H9 (cell line): Measurements from ENCODE around the gene TRMU. TPM values are rescaled to one million over a fixed set of nuclear protein-coding genes. Genes with fewer than 3 reads are reported as not detected.
"Not testable (repeated sequence)": the region's sequence is repeated elsewhere in the genome, so short reads cannot be mapped to it uniquely, and the experiment has no call there.

ENCODE experiments used
- DNase-seq: peaks from one replicate; pipeline ENCODE4 v3.0.0-alpha.2; 2017
- H2AFZ ChIP-seq: one replicate; pipeline ENCODE4 v1.6.1; 2013; ENCODE audit warnings: mild to moderate bottlenecking, low read length, control low read depth, moderate library complexity
- H2AK5ac ChIP-seq: 2 replicates; pipeline ENCODE4 v1.6.1; 2013; ENCODE audit warnings: low read length, control low read depth, mixed read lengths; ENCODE audit not compliant: insufficient read length
- H2BK120ac ChIP-seq: one replicate; pipeline ENCODE4 v1.6.1; 2013; ENCODE audit warnings: low read depth, mild to moderate bottlenecking, low read length, control low read depth, inconsistent platforms; ENCODE audit not compliant: poor library complexity, severe bottlenecking
- H2BK12ac ChIP-seq: 2 replicates; pipeline ENCODE4 v1.6.1; 2013; ENCODE audit warnings: low read length, control low read depth, mixed read lengths, low read depth; ENCODE audit not compliant: insufficient read length
- H2BK15ac ChIP-seq: 2 replicates; pipeline ENCODE4 v1.6.1; 2013; ENCODE audit warnings: low read depth, low read length, control low read depth
- H2BK20ac ChIP-seq: one replicate; pipeline ENCODE4 v1.6.1; 2013; ENCODE audit warnings: low read depth, mild to moderate bottlenecking, low read length, control low read depth, inconsistent platforms; ENCODE audit not compliant: poor library complexity, severe bottlenecking
- H2BK5ac ChIP-seq: 2 replicates; pipeline ENCODE4 v1.6.1; 2013; ENCODE audit warnings: low read length, control low read depth, mixed read lengths; ENCODE audit not compliant: insufficient read length
- H3K14ac ChIP-seq: 2 replicates; pipeline ENCODE4 v1.6.1; 2013; ENCODE audit warnings: low read length, control low read depth; ENCODE audit not compliant: insufficient read depth
- H3K18ac ChIP-seq: 2 replicates; pipeline ENCODE4 v1.6.1; 2013; ENCODE audit warnings: low read depth, mild to moderate bottlenecking, mixed read lengths, low read length, control low read depth; ENCODE audit not compliant: insufficient read length
- H3K23ac ChIP-seq: 2 replicates; pipeline ENCODE4 v1.6.1; 2013; ENCODE audit warnings: low read length, control low read depth, mixed read lengths, low read depth; ENCODE audit not compliant: insufficient read length
- H3K23me2 ChIP-seq: 2 replicates; pipeline ENCODE4 v1.6.1; 2013; ENCODE audit warnings: low read depth, mild to moderate bottlenecking, mixed read lengths, low read length, control low read depth; ENCODE audit not compliant: insufficient read length, poor library complexity, severe bottlenecking
- H3K27ac ChIP-seq: 2 replicates; pipeline ENCODE4 v1.5.1; 2013; ENCODE audit warnings: low read length, control low read depth, mixed read lengths, low read depth; ENCODE audit not compliant: insufficient read length
- H3K27me3 ChIP-seq: 2 replicates; pipeline ENCODE4 v1.6.1; 2013; ENCODE audit warnings: low read length, control low read depth, inconsistent platforms; ENCODE audit not compliant: insufficient read depth
- H3K4ac ChIP-seq: 2 replicates; pipeline ENCODE4 v1.6.1; 2013; ENCODE audit warnings: low read depth, mild to moderate bottlenecking, control low read depth, inconsistent platforms, low read length, moderate library complexity
- H3K4me1 ChIP-seq: 2 replicates; pipeline ENCODE4 v1.6.1; 2013; ENCODE audit warnings: low read length, control low read depth, inconsistent platforms; ENCODE audit not compliant: insufficient read depth
- H3K4me2 ChIP-seq: 2 replicates; pipeline ENCODE4 v1.6.1; 2013; ENCODE audit warnings: low read length, control low read depth, mixed read lengths; ENCODE audit not compliant: insufficient read length, insufficient read depth
- H3K56ac ChIP-seq: 2 replicates; pipeline ENCODE4 v1.6.1; 2013; ENCODE audit warnings: low read depth, mild to moderate bottlenecking, mixed read lengths, low read length, control low read depth; ENCODE audit not compliant: insufficient read length
- H3K79me1 ChIP-seq: 2 replicates; pipeline ENCODE4 v1.6.1; 2013; ENCODE audit warnings: low read depth, mild to moderate bottlenecking, moderate library complexity, low read length, control low read depth, inconsistent platforms; ENCODE audit not compliant: insufficient read depth, poor library complexity, severe bottlenecking
- H3K79me2 ChIP-seq: 2 replicates; pipeline ENCODE4 v1.6.1; 2013; ENCODE audit warnings: low read length, control low read depth, inconsistent platforms; ENCODE audit not compliant: insufficient read depth
- H3K9ac ChIP-seq: 2 replicates; pipeline ENCODE4 v1.6.1; 2013; ENCODE audit warnings: low read length, control low read depth, mixed read lengths; ENCODE audit not compliant: insufficient read length; ENCODE audit errors: extremely low read depth
- H3K9me3 ChIP-seq: one replicate; pipeline ENCODE4 v1.6.1; 2013; ENCODE audit warnings: low read depth, low read length, inconsistent platforms; ENCODE audit not compliant: control insufficient read depth
- H3T11ph ChIP-seq: one replicate; pipeline ENCODE4 v1.6.1; 2013; ENCODE audit warnings: mild to moderate bottlenecking, low read length, control low read depth, inconsistent platforms
- H4K20me1 ChIP-seq: one replicate; pipeline ENCODE4 v1.6.1; 2013; ENCODE audit not compliant: control insufficient read depth, insufficient read length, insufficient read depth
- H4K5ac ChIP-seq: 2 replicates; pipeline ENCODE4 v1.6.1; 2013; ENCODE audit warnings: low read depth, mild to moderate bottlenecking, mixed read lengths, low read length, control low read depth; ENCODE audit not compliant: insufficient read length
- H4K8ac ChIP-seq: replicated peaks from 2 replicates; pipeline ENCODE4 v1.6.1; 2013; ENCODE audit warnings: low read length, control low read depth, mixed read lengths, low read depth; ENCODE audit not compliant: insufficient read length
- H4K91ac ChIP-seq: 2 replicates; pipeline ENCODE4 v1.6.1; 2013; ENCODE audit warnings: low read depth, mild to moderate bottlenecking, moderate library complexity, mixed read lengths, low read length, control low read depth; ENCODE audit not compliant: insufficient read length
- H3K27ac Mint-ChIP-seq, 3 experiments: 2 replicates in 2 of 3; 3 replicates in 1 of 3; pipeline ENCODE4 v1.8.0; 2020 to 2021; ENCODE audit warnings: mixed read lengths in 3 of 3, mild to moderate bottlenecking in 1 of 3, moderate library complexity in 1 of 3
- H3K27me3 Mint-ChIP-seq: 2 replicates; pipeline ENCODE4 v1.8.0; 2021; ENCODE audit warnings: low read depth, mild to moderate bottlenecking, moderate library complexity, mixed read lengths
- H3K36me3 Mint-ChIP-seq, 3 experiments: 2 replicates in 2 of 3; 3 replicates in 1 of 3; pipeline ENCODE4 v1.8.0; 2020 to 2021; ENCODE audit warnings: low read depth in 3 of 3, mixed read lengths in 3 of 3; ENCODE audit not compliant: insufficient read depth in 1 of 3
- H3K4me1 Mint-ChIP-seq, 2 experiments: 2 replicates each; pipeline ENCODE4 v1.8.0; 2020; ENCODE audit warnings: mixed read lengths in 2 of 2
- H3K4me3 Mint-ChIP-seq, 2 experiments: 2 replicates in 1 of 2; 3 replicates in 1 of 2; pipeline ENCODE4 v1.8.0; 2020 to 2021; ENCODE audit warnings: mild to moderate bottlenecking in 2 of 2, mixed read lengths in 2 of 2, moderate library complexity in 1 of 2
- H3K9me3 Mint-ChIP-seq, 2 experiments: 2 replicates in 1 of 2; 3 replicates in 1 of 2; pipeline ENCODE4 v1.8.0; 2020; ENCODE audit warnings: mild to moderate bottlenecking in 2 of 2, mixed read lengths in 2 of 2, moderate library complexity in 1 of 2
- CTCF ChIP-seq: fragments of 200-600 bp; sonication (generic); conservative IDR thresholded peaks from 3 replicates; pipeline ENCODE4 v1.8.0; 2021; ENCODE audit warnings: antibody characterized with exemption, mild to moderate bottlenecking
- WGBS: extraction: QIAGEN DNeasy Blood & Tissue Kit; methylation state at CpG from one replicate; pipeline ENCODE4 v1.1.7; 2013; ENCODE audit warnings: missing lambda C conversion rate, low lambda C conversion rate, mixed read lengths; ENCODE audit not compliant: insufficient read length; ENCODE audit errors: extremely low coverage; 5-methylcytosine and 5-hydroxymethylcytosine counted together
- total RNA-seq: library from RNA; stranded (reverse); gene quantifications from 2 replicates; pipeline ENCODE4 v1.2.1, GENCODE V29; 2021

Gene TRMU
- total RNA-seq, 1 experiment from 2014 or later, result 86.3 TPM

DNA sequence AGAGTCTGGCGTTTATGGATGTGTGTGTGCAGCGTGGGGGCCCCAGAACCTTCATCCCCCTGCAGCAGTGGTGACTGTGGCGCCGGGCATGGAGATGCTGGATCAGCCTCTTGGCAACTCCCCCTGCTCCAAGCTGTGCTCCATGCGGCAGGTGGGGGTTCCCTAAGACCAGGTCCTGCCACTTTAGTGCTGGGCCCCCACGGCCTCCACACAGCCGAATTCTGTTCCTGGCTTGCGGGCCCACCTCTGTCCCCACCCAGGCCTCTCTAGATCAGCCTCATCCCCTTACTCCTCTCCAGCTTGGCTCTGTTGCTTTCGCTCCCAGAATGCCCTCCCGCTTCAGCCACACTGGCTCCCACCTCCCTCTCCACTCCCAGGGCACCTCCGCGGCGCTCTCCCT, 59.6 kb downstream of the TRMU start:
- no peak for TF ChIP-seq CTCF
- H3K4ac ChIP-seq, result no peak overlapping the region
- no peak overlapping the region for H2BK12ac ChIP-seq
- H4K91ac ChIP-seq, result no peak overlapping the region
- no CpG with 5 or more reads among the region's 13 CpGs for WGBS
- H3K79me2 ChIP-seq, result no peaks in the 10 kb centered on the region
- peaks cover 2 to 6% of the 10 kb centered on the region in 2 experiments; a peak in 3 of 4 replicates for H3K4me1 Mint-ChIP-seq
- H3K27me3 Mint-ChIP-seq, result no peaks in the 10 kb centered on the region
- no peaks in the 10 kb centered on the region for H4K20me1 ChIP-seq
- no peak overlapping the region for H3K4me3 Mint-ChIP-seq
- no peaks in the 10 kb centered on the region for H3K27me3 ChIP-seq
- no peak overlapping the region for H2BK20ac ChIP-seq
- H2AK5ac ChIP-seq, result no peak overlapping the region
- no peak overlapping the region for H3K9ac ChIP-seq
- no peak overlapping the region for H3K14ac ChIP-seq
- no peaks in the 10 kb centered on the region for H3K23me2 ChIP-seq
- H3K4me2 ChIP-seq, result no peak overlapping the region
- no peak overlapping the region for H3K56ac ChIP-seq
- H2AFZ ChIP-seq, result no peak overlapping the region
- no peaks in the 10 kb centered on the region for H3K9me3 Mint-ChIP-seq
- H3K23ac ChIP-seq, result no peak overlapping the region
- H2BK15ac ChIP-seq, result no peak overlapping the region
- no peaks in the 10 kb centered on the region for H3K79me1 ChIP-seq
- H3K36me3 Mint-ChIP-seq, result peaks cover 1 to 22% (median 15%) of the 10 kb centered on the region in 3 experiments; a peak in 4 of 7 replicates
- no peak overlapping the region for H3K18ac ChIP-seq
- no peak overlapping the region for H4K5ac ChIP-seq
- no peaks in the 10 kb centered on the region for H3K4me1 ChIP-seq
- no peak overlapping the region for H3T11ph ChIP-seq
- no peaks in the 10 kb centered on the region for H3K9me3 ChIP-seq
- H4K8ac ChIP-seq, result no peak overlapping the region
- H2BK5ac ChIP-seq, result no peak overlapping the region
- DNase-seq, result no peak
- H3K27ac ChIP-seq, result no peak overlapping the region
- peak overlapping the region in 1 of 3 experiments; percentile 79; a peak in 1 of 7 replicates for H3K27ac Mint-ChIP-seq
- H2BK120ac ChIP-seq, result no peak overlapping the region

DNA sequence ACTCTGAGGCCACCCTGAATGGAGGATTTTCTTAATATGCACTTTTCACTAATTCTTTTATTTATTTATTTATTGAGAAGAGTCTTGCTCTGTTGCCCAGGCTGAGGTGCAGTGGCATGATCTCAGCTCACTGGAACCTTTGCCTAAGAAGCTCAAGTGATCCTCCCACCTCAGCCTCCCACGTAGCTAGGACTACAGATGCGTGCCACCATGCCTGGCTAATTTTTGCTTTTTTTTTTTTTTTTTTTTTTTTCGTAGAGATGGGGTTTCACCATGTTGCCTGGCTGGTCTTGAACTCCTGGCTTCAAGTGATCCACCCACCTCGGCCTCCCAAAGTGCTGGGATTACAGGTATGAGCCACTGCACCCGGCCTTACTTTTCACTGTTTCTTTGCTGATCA, 61.5 kb downstream of the TRMU start:
- not testable (repeated sequence) for H3K9me3 ChIP-seq, H3K27ac ChIP-seq, H2BK5ac ChIP-seq, H3K23me2 ChIP-seq, H4K91ac ChIP-seq, DNase-seq, H3K23ac ChIP-seq, H3K4me1 ChIP-seq, H3K27me3 Mint-ChIP-seq, H4K20me1 ChIP-seq, H4K5ac ChIP-seq, H3K4ac ChIP-seq, H2AK5ac ChIP-seq, H3K27me3 ChIP-seq, H2BK15ac ChIP-seq, H3K18ac ChIP-seq, H3K27ac Mint-ChIP-seq, H2BK20ac ChIP-seq, H3K9me3 Mint-ChIP-seq, H2BK12ac ChIP-seq, H3K14ac ChIP-seq, H3K56ac ChIP-seq, H3K79me2 ChIP-seq, H3K4me3 Mint-ChIP-seq, H3K4me1 Mint-ChIP-seq, H3K79me1 ChIP-seq, H3T11ph ChIP-seq, H3K9ac ChIP-seq, H4K8ac ChIP-seq, H2AFZ ChIP-seq, H2BK120ac ChIP-seq, H3K4me2 ChIP-seq
- no CpG with 5 or more reads among the region's 5 CpGs for WGBS
- H3K36me3 Mint-ChIP-seq, result peaks cover 1 to 21% (median 15%) of the 10 kb centered on the region in 3 experiments; a peak in 4 of 7 replicates
